ENCODE data around the gene CLASP1. TPM values are rescaled to one million over a fixed set of nuclear protein-coding genes. Genes with fewer than 3 reads are reported as not detected.
"Not testable (repeated sequence)": the region's sequence is repeated elsewhere in the genome, so short reads cannot be mapped to it uniquely, and the experiment has no call there.

CLASP1 gene
- total RNA-seq, 1 experiment from 2014 or later: 40.0 TPM

- peak; percentile 16 for DNase-seq (ENCODE audit: extremely low read depth, low read depth)
Measured at GRCh38 chr2:121360566-121361300, 288.5 kb downstream of the CLASP1 start.

GRCh38 chr2:121359716-121360565, 289.3 kb downstream of the CLASP1 start:
- no peak for DNase-seq (ENCODE audit: extremely low read depth, low read depth)

DNA sequence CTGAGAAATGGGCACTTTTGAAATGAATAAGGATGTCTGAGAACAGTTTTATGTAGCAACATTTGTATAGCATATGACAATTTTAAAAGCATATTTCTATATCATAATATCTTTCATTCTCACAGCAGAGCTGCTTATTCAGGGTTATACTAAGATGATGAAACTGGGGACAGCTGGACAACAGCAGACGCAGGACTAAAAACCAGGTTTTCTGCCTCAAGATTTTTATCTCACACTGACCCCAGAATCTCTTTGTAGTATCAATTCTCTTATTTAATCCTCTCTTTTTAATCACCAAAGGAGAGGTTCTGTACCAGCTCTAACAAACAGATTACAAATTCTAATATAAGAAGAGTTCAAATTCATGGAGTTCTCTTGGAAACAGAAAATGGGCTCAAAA, 290.1 kb downstream of the CLASP1 start:
- DNase-seq (ENCODE audit: extremely low read depth, low read depth): no peak

DNA sequence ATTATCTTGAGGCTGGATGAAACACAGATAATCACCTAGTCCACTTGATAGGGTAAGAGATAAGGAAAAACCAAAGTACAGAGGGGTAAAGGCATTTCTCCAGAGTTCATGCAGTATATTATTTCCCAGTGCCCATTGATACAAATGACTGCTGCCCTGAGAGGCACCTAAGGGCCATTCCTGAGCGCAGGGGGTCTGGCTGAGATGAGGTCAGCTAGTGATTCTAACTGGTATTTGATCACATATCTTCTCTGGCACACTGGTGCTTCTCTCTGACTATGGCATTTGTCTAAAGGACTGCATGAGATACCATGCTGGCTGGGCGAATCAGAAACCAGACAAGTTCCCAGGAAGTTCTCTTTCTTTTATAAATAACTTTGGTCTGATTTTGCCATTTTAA, 291.0 kb downstream of the CLASP1 start:
- DNase-seq (ENCODE audit: extremely low read depth, low read depth): no peak

DNA sequence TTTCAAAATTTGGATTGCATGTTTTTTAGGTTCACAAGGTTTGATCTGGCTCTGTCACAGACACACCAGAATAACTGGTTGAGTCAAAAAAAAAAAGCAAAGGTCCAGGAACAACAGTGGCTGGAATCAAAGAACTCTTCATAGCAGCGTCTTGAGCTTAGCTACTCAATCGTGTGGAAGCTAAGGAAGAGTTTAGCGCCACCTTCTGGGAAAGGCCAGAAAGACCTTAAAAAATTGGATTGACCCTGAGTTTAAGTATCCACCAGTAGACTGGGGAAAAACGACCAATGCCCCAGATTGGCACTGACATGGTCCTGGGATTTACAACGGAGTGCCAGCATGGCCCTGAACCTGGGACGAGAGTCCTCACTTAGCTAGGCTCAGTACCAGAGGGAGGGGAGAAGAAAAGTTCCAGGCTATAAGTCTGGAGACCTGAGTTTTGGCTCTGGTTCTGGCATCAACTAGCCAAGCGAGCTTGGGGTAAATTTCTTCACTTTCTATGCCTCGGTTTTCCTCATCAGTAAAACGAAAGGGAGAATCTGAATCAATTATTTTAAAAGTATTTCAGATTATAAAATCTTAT, 293.1 kb downstream of the CLASP1 start:
- DNase-seq (ENCODE audit: extremely low read depth, low read depth): peak; percentile 69

GRCh38 chr2:121355488-121355887, 293.8 kb downstream of the CLASP1 start:
- DNase-seq (ENCODE audit: extremely low read depth, low read depth): no peak

- DNase-seq (ENCODE audit: extremely low read depth, low read depth): no peak
Measured at GRCh38 chr2:121351521-121352318, 297.5 kb downstream of the CLASP1 start.

- no peak for DNase-seq (ENCODE audit: extremely low read depth, low read depth)
Measured at GRCh38 chr2:121350890-121351289, 298.4 kb downstream of the CLASP1 start.

GRCh38 chr2:121350402-121350775, 298.9 kb downstream of the CLASP1 start:
- no peak for DNase-seq (ENCODE audit: extremely low read depth, low read depth)

DNA sequence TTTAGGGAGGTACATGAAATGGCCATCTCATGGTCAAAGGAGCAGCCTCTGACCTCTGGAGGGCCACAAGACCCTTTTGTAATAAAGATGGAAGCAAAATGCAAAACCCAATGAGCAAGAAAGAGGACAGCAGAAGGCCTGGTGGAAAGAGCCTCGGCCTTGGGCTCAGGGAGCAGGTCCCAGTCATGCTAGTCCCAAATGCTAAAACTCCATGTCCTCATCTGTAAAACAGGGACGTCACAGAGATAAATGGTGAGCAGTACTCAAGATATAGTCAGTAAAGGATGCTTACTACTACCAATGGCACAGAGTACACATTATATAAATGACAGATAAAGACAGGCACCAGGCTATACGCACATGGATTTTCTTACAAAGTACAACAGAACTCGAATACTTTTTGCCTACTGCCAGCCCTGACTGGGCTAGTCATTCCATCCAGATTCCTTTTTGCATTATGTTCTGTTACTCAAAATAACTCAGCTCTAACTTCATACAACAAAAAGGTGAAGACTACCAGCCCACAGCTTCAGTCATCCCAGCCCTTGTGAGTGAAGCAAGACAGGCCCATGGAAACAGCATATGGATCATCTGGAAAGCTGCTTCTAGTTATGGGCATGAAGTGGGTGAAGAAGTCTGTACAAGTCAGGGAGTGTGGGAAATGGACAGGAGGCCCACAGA, 299.4 kb downstream of the CLASP1 start:
- DNase-seq (ENCODE audit: extremely low read depth, low read depth): no peak

- DNase-seq (ENCODE audit: extremely low read depth, low read depth): no peak
Measured at GRCh38 chr2:121348128-121348740, 301.0 kb downstream of the CLASP1 start.

GRCh38 chr2:121346859-121347258, 302.4 kb downstream of the CLASP1 start:
- DNase-seq (ENCODE audit: extremely low read depth, low read depth): no peak

GRCh38 chr2:121346407-121346806, 302.9 kb downstream of the CLASP1 start:
- DNase-seq (ENCODE audit: extremely low read depth, low read depth): no peak

GRCh38 chr2:121345887-121346286, 303.4 kb downstream of the CLASP1 start:
- DNase-seq (ENCODE audit: extremely low read depth, low read depth): no peak

DNA sequence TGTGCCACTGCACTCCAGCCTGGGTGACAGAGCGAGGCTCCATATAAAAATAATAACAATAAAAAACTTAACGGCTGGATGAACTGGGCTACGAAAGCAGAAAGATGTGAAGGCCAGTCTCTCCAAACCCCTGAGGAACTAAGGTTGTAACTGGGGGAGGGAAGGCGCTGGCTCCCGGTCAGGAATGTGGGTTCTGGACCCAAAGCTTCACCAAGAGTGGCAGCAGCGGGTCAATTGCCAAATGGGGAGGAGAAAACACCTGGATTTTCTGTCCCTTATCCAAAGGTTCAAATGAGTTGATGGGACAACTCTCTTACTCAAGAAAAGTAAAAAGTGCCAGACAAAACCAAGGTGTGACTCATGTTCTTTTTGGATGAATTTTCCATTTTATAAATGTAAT, 304.2 kb downstream of the CLASP1 start:
- no peak for DNase-seq (ENCODE audit: extremely low read depth, low read depth)

GRCh38 chr2:121343828-121344399, 305.3 kb downstream of the CLASP1 start:
- DNase-seq (ENCODE audit: extremely low read depth, low read depth): not testable (repeated sequence)

- no peak for DNase-seq (ENCODE audit: extremely low read depth, low read depth)
Measured at GRCh38 chr2:121343191-121343590, 306.1 kb downstream of the CLASP1 start.

- no peak for DNase-seq (ENCODE audit: extremely low read depth, low read depth)
Measured at GRCh38 chr2:121342751-121343150, 306.5 kb downstream of the CLASP1 start.

DNA sequence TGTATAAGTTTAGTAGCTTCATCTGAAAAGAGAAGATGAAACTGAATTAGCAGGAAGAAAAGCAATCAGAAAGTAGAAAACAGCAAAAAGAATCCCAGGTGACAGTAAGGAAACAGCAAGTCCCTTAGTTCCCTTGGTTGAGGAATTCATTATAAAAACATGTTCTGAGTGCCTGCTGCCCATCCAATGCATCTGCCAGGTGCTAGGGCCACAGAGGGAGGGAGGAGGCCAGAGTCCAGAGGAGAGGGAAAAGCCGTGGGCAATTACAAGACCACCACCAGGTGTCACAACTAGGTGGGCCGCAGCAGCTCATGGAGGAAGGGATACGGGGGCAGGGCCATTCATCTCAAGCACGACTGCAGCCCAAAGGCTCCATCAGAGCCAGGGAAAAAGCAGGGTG, 308.3 kb downstream of the CLASP1 start:
- DNase-seq (ENCODE audit: extremely low read depth, low read depth): no peak
